HG03097 (cell line): ENCODE data around the gene STX10.

ENCODE experiments used
- ATAC-seq: cut with Tn5 transposase; IDR thresholded peaks from one replicate; pipeline ENCODE4 v1.9.1; 2021; ENCODE audit not compliant: unreplicated experiment, low FRiP score

STX10 gene

DNA sequence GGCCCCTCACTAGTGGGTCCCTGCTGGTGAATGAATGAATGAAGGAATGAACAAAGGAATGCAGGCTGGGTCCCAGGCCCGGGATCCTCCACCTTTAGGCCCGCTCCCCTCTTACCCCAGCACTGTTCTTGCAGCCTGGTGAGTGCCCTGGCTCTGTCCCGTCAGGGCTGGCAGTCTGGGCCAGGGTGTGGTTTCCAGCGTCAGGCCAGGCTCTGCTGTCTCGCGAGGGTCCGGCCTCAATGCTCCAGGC lies 47.8 kb downstream of the STX10 start:
- ATAC-seq, result no peak

DNA sequence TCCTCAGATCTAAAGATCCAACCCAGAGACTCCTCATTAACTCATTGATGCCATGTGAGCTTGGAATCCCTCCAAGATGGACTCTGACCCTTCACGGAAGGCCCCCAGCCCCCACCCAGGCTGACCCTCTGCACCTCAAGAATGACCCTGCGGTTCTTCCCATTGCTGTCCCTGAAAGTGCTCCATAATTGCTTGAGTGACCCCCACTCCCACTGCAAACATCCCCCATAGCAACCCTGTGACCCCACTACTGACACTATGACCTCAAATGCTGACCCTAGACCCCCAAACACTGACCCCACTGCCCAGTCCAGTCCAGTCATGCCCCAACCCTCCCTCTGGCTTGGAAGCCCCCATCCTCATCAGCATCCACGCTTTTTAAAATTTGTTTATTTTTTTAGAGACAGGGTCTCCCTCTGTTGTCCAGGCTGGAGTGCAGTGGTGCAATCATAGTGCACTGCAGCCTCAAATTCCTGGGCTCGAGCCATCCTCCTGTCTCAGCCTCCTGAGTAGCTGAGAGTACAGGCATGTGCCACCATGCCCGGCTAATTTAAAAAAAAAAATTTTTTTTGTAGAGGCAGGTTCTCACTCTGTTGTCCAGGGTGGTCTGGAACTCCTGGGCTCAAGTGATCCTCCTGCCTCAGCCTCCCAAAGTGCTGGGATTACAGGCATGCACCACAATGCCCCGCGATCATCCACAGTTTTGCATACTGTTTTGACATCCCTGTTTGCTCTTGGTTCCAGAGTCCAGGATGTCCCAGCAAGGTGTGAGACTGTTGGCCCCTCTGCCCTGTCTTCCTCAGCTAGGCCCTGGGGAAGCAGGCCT lies 48.4 kb downstream of the STX10 start:
- ATAC-seq, result no peak

DNA sequence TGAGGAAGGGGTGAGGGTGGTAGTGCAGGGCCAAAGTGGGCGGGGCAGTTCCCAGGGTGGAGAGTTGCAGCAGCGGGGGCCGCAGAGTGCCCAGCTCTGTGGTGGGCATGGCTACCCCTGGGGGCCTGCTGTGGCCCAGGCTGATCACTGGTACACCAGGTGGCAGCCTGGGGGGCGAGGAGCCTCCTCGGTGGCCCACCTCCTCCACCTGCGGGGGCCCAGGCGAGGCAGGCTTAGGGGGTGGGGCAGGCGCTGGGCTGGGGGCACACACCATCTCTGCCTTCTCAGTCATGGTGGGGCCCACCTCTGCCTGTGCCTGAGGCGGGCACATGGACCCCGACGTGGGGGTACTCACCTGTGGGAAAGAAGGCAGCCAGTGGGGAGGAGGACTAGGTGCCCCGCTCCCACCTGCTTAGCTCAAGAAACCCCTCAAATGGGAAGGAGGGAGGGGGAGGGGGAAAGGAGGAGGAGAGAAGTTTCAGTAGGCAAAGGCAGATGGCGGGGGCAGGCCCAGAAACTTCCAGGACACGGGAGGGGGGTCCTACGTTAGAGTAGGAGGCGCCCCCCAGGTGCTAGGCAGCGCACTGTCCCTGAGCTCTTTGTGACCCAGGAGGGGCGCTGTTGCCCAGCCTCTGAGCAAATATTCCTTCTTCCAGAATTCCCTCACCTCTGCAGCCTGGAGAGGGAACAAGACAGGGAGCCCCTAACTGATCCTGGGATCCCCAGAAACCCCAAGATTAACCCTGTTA lies 49.2 kb downstream of the STX10 start:
- no peak for ATAC-seq

DNA sequence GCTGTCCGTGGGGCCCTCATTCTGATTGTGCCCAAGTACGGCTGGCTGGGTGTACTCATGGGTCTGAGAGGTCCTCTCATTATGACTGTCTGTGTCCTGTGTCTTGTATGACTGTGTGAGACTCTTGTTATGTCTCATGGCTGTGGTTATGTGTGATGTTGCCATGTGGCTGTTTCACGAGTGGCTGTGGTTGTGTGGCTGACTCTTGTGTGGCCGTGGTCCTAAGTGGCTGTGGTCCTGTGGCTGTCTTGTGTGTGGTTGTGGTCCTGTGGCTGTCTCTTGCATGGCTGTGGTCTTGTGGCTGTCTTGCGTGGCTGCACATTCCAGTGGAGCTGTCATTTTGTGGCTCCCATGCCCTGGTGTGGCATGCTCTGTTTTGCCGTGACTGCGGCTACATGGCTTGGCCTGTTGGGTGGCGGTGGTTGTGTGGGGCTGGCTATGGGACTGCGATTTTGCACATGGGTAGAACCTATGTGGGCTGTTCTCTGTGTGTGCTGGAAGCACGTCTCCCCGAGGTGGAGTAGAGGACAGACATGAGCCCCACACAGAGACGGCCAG lies 50.1 kb downstream of the STX10 start:
- no peak for ATAC-seq

DNA sequence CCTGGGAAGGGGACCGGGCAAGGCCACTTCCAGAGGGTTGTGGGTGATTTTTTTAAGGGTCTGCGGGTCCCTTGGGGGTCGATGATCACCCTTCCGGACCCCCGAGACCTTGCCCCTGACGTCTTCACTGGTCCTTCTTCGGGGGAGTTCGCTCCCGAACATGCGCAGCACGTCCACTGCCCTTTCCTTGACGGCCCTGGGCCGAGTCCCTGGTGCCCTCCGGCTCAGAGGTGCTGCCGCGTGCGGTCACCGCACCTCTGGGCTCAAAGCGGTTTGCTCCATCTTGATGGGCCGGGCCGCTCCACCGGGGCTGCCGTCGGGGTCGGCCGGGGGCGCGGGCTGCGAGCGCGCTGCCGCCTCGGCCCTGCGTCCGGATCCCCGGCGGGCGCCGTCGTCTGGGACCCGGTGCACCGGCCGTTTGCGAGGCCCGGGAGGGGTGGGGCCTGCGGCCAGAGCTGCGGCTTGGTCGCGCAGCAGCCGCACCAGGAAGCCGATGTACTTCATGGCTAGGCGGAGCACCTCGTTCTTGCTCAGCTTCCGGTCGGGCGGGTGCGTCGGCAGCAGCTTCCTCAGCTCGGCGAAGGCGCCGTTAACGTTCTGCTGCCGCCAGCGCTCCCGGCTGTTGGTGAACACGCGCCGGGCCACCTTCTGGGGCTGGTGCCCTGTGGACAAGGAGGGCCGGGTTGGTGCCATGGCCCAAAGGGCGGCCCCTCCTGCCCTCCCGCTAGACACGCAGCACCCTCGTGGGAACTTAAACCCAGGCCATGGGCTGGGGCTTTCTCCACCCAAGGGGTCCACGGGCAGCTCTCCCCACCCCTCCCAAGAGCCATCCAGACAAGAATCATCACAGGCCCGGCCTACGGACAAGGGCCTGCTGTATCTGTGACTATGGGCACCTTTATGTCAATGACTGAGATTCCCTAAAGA lies 50.8 kb downstream of the STX10 start:
- no peak for ATAC-seq

DNA sequence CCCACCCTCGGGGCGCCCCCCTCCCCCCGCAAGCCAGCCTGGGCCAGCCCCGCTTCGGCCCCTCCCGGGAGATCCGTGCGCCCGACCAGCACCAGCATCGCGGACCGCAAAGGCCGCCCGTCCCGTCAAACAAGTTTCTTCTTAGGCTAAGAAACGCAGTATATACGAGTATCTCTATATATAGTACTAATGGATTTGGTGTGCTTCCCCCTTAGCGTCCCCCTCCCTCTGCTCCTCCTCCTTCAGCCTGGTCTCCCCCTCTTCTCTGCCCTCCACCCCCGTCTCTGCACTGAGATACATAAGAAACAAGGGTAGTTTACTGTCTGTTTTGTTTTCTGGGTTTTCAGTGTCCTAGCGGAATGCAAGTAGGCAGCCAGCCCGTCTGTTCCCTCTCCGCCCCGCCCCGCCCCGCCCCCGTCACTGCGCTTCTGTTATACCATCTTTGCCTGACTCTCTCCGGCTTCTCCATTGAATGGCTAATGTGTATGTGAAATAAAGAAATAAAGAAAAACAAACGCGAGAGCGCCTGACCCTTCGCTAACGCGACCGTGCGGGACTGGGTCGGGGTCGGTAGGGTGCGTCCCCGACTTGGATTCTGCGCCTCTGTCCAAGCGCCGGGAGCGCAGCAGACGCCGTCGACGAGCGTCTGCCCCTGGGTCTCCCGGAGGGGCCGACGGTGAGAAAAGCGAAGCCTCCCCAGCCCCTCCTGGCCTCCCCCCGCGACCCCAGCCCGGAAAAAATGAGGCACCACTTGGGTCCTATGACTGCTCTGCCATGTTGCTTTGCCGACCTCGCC lies 51.7 kb downstream of the STX10 start:
- ATAC-seq, result no peak

DNA sequence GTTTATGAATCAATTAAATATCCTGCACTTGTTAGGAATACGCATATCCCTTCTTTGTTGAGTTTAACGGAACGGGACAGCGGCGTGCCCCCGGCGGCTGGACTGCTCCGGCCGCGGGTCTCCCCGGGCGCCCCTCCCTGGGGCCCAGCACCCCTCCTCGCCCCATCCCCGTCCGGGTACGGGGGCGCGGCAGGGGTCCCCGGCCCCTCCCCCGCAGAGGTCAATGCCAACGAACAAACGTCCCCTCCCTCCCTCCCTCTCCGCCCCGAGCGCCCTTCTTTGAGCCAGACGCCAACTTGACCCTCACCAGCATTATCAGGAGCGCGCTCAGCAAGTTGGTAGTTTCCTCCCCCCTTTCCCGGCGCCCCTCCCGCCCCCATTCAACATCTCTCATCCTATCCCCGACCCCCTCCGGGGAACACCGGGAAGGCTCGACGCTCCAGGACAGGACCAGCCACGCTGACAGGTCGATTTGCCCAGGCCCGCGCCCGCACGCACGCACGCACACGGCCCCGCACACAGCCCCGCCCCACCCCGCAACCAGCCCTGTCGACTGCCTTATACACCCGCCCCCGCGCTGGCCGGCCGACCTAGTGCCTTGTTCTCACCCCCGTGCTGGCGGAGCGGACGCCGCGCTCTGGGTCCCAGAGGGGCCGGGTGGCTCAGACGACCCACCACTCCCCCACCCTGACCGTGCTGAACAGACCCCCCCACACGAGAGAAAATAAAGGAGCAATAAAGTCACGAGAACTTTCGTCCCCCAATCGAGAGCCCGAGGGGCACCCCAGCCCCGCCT lies 52.5 kb downstream of the STX10 start:
- ATAC-seq, result no peak

DNA sequence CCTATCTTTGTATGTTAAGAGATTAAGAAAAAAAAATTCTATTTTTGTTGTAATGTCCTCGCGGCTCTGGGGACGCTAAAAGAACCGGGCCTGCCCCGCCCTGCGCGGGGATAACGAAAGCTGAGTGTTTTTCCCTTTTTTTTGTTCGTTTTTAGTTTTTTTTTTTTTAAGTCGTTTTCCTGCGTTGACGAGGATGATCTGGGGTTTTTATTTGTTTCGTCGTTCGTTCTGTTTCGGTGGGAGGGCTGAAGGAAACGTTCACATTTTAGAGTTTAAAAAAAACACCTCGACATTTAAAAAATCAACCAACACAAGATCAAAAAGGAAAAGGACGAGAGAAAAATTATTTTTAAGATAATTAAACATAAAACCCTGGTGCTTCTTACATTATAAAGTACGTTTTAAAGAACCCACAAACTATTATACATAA lies 53.1 kb downstream of the STX10 start:
- no peak for ATAC-seq

DNA sequence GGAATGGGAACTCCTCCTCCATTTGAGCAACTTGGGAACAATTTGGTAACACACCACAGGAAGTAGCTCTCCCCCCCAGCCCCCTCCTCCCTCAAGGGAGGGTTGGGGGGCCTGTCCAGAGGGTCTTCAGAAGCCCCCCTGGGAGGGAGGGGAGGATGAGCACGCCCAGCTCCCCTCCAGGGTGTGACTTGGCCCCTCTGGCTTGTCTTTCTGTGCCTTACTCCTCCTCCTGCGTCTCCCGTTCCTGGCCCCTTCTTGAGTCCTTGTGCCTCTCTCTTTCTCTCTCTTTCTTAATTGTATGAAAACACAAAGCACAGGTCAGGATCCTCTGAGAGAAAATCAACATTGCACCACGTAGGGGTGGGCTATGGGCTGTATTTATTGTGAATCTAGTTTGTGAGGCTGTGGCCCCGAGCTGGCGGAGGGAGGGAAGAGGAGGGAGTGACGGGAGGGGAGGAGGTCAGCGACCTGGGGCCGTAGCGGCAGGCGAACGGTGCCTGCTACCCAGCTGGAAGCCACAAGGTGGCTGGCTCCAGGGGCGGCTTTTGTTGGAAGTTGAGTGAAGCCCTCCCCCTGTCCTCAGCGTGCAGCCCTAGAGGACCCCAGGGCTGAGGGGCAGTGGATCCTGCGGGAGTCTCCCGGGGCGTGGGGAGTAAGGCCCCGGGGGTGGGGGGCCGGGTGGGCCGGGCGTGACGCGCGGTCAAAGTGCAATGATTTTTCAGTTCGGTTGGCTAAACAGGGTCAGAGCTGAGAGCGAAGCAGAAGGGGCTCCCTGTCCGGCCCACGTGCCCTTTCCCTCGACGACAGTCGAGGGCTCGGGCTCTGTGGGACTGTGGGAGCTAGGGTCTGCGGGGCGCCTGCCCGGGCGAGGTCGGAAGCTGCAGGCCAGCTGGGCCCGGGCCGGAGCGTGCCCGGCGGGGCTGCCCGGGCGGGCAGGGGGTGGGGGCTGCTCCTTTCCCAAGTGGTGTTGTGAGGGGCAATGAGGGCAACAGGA lies 53.9 kb downstream of the STX10 start:
- ATAC-seq, result no peak

DNA sequence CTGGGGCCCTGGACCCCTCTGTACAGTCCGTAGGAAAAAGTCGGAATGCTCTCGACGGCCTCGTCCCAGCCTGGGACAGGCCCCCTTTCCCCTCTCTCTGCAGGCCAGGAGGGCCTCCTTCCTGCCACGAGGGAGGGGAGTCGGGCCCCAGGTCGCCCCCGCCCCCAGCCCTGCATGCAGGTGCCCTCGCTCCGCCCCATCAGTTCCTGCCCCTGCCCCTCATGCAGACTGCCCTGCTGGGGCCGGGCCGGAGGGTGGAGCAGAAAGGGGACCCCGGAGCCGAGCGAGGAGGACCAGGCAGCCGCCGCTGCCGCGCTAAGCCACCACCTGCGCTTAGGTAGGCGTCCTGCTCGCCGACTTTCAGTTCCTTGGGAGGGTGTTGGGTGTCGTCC lies 54.8 kb downstream of the STX10 start:
- no peak for ATAC-seq

DNA sequence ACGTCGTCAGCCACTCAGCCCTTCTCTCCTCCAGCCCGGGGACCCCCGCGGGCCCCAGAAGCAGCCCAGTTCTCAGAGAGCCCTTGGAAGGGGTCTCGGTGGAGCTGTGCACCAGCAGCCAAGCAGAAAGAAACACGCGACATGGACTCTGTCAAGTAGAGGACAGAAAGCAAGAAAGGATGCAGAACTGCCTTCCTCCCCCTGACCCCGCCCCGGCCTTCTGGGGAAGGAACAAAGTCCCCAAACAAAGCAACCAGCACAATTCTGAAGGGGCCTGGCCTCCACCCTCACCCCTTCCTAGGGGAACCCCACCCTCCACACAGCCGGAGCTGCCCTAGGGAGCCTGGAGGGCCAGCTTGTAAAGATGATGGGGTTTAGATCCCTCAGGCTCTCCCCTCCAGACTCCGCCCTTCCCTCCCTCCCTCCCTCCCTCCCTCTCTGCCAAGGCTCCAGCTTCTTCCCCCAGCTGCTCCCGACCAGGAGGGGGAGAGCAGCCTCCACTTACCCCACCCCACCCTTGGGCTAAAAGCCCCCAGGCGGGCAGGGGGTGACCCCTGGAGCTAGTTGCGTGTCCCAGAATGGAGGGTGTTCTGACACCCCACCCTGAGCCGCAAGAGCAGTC lies 55.3 kb downstream of the STX10 start:
- ATAC-seq, result no peak

DNA sequence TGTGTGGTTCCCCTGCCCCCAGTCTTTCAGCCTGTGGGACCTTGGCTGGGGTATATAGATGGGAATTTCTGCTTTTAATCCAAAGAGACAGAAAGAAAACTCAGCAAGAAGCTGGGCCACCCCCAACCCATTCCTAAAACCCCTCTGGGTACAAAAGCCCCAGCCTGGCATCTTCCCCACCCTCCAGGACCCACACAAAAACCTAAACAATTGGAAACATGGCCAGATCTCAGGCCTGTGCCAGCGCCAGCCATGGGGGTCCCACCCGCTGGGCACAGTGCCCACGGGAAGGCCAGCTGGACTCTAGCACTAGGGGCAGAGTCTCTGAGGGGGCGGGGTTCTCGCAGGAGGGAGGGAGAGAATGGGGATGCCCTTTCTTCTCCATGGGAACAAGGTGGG lies 56.1 kb downstream of the STX10 start:
- no peak for ATAC-seq
